Mononuclear cell (primary cell): ENCODE data around the gene DEFB132. TPM values are rescaled to one million over a fixed set of nuclear protein-coding genes. Genes with fewer than 3 reads are reported as not detected.

Source experiments
- H3K27me3 ChIP-seq: 2 replicates; pipeline ENCODE4 v1.6.0; 2011; ENCODE audit warnings: low read length, control low read depth; ENCODE audit not compliant: insufficient read depth
- H3K4me1 ChIP-seq: 2 replicates; pipeline ENCODE4 v1.5.1; 2011; ENCODE audit warnings: mild to moderate bottlenecking, low read length, control low read depth; ENCODE audit not compliant: insufficient read depth
- H3K4me3 ChIP-seq: 2 replicates; pipeline ENCODE4 v1.5.1; 2011; ENCODE audit warnings: mild to moderate bottlenecking, low read length, moderate library complexity
- H3K9me3 ChIP-seq: 2 replicates; pipeline ENCODE4 v1.5.1; 2011; ENCODE audit warnings: low read depth, mild to moderate bottlenecking, control low read depth, low read length
- total RNA-seq: library from RNA; depleted of rRNA; stranded (reverse); fragments of >200 nt; gene quantifications from one replicate; pipeline ENCODE4 v1.2.3, GENCODE V29; 2012

Gene DEFB132
- total RNA-seq, 1 donor, result not detected

DNA sequence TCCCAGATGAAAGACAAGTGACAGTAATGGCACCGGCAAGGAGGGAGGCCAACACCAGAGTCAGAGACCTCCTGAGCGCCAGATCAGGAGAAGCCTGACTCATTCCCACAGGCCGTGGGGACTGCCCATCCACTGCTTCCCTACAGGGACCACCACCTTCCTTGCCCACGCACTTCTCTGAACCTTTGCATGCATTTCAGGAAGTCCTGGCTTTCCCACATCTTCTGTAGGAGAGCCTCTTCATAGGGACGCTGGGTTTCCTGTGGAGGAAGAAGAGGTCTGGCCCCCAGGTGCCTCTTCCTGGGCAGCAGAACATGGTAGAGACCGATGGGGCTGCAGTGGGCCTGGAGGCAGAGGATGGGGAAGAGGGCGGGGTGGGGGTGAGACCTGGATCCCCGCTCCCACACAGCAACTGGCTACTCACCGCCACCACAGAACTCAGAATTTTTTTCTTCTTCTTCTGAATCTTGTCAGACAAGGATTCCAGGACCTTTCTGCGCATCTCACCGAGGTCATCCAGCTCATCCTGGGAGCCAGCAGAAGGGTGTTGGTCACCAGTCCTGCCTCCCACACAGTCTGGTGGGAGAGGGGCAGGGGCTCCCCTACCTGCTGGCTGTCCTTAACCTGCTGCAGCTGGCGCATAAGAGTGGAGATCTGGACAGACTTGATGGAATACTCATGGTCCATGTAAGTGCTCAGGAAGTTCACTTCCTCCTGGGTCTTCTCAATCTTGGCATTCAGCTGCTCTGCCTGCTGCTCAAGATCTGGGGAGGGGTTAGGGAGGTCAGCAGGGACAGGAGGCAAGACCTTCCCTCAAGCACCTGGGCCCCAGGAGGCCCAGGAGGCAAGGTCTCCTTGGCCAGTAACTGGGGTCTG, 19.3 kb downstream of the DEFB132 start:
- Histone ChIP-seq H3K27me3 (no peaks in the 10 kb centered on the region), H3K9me3 (no peaks in the 10 kb centered on the region), H3K4me1 (no peaks in the 10 kb centered on the region), H3K4me3 (no peak overlapping the region)

DNA sequence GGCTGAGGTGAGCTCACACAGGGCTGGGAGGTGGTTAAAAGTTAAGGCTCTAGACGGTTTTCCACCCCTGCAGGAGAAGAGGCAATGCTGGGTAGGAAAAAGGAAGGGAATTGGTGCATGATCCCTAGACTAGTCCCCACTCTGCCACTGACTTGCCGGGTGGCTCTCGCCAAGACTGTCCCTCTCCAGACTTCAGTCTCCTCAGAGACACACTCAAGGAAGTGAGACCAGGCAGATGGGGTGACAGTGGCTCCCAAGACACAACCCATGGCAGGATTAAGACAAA, 19.9 kb downstream of the DEFB132 start:
- H3K4me3 ChIP-seq, result no peak overlapping the region
- H3K4me1 ChIP-seq, result no peaks in the 10 kb centered on the region
- H3K9me3 ChIP-seq, result no peaks in the 10 kb centered on the region
- no peaks in the 10 kb centered on the region for H3K27me3 ChIP-seq

DNA sequence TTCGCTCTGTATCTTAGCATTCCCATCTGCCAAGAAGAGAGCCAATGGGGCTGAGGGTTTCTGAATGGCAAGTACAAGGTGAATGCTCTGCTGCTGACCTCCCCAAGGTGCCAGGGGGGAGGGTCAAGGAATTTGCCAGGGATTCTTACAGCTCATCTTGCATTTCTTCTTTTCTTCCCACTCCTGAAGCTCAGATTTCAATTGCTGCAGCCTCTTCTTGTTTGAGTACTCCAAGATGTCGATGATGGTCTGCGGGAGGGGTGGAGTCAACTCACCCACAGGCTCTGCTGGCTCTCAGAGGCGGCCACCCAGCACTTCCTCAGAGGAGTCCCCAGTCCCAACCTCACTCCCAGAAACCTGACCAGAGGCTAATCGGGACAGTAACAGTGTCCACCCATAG, 20.7 kb downstream of the DEFB132 start:
- Histone ChIP-seq H3K27me3 (no peaks in the 10 kb centered on the region), H3K9me3 (no peaks in the 10 kb centered on the region), H3K4me3 (no peak overlapping the region), H3K4me1 (no peaks in the 10 kb centered on the region)

DNA sequence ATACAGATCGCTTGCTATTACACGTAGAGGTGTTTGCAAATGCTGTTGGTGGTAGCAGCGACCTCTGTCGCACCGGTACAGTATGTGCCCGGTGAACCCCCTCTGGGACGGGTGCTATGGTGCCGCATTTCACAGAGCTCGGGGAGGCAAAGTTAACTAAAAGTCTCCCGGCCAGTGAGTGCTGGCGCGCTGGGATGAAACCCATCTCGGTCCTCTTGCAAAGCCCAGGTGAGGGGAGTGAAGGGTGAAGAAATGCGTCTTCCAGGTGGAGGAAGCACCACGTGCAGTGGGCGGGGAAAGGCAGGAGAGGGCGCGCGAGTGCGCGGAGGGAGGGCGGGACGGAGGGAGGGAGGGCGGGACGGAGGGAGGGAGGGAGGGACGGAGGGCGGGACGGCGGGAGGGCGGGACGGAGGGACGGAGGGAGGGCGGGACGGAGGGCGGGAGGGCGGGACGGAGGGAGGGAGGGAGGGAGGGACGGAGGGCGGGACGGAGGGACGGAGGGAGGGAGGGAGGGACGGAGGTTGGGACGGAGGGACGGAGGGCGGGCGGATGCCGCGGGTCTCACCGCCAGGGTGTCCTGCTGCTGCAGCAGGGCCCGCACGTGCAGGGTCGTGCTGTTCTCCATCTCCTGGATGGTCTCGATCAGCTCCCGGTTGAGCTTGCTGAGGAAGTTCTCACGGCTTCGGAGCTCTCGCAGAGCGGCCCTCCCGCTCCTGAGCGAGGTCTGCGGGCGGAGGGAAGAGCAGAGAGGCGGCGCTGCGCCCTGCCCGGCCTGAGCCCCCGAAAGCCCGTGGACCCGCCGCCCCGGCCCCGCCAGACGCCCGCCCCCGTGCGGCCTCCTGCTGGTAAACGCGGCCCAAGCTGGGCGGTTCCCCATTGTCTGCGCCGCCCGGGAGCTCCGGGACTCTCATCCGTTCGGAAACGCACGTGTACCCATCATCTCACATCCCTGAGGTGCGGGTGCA, 21.4 kb downstream of the DEFB132 start:
- Histone ChIP-seq H3K27me3 (no peaks in the 10 kb centered on the region), H3K4me3 (no peak overlapping the region), H3K4me1 (no peaks in the 10 kb centered on the region), H3K9me3 (no peaks in the 10 kb centered on the region)

DNA sequence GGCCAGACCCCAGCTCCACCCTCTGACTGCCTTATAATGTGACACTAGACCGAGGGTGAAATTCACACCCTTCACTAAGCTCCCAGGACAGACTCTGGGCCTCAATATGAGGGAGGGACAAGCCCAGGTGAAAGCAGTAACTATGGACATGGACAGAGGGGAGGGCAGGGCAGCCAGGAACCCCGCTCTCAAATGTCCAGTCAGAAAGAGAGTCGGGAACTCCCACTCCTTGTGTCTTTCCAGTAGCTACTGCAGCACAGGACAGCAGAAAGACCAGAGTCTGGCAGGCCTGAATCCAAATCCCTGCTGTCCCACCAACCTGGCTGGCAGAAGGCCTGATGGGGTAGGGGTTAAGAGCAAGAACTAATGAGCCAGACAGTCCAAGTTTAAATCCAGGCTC, 26.6 kb downstream of the DEFB132 start:
- no peaks in the 10 kb centered on the region for H3K9me3 ChIP-seq
- no peaks in the 10 kb centered on the region for H3K4me1 ChIP-seq
- H3K4me3 ChIP-seq, result no peak overlapping the region
- no peaks in the 10 kb centered on the region for H3K27me3 ChIP-seq

DNA sequence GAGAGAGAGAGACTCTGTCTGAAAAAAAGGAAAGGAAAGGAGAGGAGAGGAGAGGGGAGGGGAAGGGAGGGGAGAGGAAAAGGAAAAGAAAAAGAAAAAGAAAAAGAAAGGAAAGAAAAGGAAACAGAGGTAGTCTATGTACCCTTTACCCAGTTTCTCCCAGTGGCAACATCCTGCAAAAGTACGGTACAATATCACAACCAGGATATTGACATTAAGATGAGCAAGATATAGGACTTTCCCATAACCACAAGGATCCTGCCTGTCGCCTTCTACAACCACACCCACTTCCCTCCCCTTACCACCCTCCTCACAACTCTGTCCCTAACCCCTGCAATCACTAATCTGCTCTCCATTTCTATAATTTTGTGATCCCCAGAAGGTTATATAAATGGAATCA, 29.0 kb downstream of the DEFB132 start:
- Histone ChIP-seq H3K27me3 (no peaks in the 10 kb centered on the region), H3K4me3 (no peak overlapping the region), H3K9me3 (no peaks in the 10 kb centered on the region), H3K4me1 (peaks cover 18% of the 10 kb centered on the region)

DNA sequence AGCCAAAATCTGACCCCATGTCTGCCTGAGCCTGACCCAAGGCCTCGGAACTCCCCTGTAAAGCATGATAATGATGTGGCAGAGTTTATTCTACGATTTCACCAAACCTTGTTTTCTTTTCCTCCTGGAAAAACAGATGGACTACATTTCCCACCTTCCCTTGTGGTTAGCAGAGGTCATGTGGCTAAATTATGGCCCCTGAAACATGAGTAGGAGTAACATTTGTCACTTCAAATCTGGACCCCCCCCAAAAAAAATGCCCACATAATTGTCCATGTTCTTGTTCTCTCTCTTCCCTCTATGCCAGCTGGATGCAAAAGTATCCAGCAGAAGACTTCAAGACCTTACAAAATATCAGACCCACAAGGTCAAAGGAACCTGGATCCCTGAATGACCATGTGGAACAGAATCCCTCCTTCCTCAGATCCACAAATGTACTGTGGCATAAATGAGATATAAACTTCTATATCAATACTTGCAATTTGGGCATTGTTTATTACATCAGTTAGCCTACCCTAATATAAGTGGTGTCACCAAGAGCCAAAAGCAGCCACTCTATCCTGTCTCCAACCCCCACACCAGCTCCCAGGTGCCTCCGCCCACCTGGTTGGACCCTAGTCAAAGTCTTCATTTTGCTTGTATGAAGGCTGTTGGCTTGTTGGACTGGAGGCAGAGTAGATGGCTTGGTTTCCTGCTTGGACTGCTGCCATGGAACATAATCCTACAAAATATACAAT, 31.6 kb downstream of the DEFB132 start:
- Histone ChIP-seq H3K27me3 (no peaks in the 10 kb centered on the region), H3K4me1 (peaks cover 27% of the 10 kb centered on the region), H3K4me3 (no peak overlapping the region), H3K9me3 (no peaks in the 10 kb centered on the region)

DNA sequence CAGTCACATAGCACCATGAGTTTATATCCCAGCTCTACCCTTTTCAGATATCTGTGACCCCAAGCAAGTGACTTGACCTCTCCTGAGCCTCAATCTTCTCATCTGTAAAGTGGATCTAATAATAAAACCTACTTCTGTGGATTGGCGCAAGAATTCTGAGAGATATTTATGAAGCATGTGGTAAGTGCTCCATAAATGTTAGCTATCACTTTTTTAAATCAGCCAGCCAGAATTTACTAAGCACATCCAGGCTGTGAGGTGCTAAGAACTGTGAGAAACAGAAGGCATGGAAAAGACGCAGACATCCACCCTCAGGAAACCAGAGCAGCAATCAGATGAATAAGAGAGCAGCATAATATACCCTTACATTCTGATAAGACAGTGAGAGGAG, 32.2 kb downstream of the DEFB132 start:
- H3K27me3 ChIP-seq, result no peaks in the 10 kb centered on the region
- peak overlapping the region; percentile 43 for H3K4me3 ChIP-seq
- no peaks in the 10 kb centered on the region for H3K9me3 ChIP-seq
- peaks cover 27% of the 10 kb centered on the region for H3K4me1 ChIP-seq

DNA sequence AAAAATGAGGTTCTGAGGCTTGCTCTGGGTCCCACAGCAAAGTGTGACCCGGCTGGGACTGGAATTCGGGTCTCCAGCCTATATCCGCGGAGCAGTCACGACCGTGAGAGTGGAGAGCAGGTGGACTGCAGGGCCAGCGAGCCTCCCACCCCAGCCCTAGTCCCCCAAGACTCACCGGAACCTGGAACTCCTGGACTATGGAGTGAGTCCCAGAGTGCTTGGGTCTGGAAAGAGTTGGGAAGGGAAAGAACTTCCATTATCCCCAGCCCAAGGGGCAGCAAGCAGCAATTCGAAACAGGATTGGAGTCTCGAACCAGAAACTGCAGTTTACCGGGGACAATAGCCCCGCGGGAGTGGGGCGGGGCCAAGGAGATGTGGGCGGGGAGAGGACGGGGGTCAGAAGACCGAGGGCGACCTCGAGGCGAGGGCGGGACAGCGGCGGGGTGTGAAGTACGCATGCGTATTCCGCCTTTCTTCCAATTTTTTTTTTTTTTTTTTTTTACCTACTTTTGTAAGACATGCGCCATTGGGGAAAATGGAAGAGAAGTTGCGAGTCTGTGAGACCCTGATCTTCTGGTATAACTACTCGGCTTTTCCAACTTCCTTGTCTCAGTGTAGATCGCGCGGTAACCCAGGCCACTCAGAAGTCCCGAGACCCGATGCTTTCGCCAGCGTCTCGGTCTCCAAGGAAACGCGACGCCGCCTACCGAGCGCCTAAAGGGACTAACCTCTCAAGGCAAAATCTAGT, 32.7 kb downstream of the DEFB132 start, which contains the start of gene C20orf96:
TSS of gene C20orf96 (minus strand) at position 667 of the 748 bp plus-strand sequence. CDS start at position 527, 140 bp downstream.
- peak within 1 kb of the TSS; percentile 43 for H3K4me3 ChIP-seq
- H3K4me1 ChIP-seq, result peaks cover 27% of the 10 kb centered on the region
- no peaks in the 10 kb centered on the region for H3K27me3 ChIP-seq
- no peaks in the 10 kb centered on the region for H3K9me3 ChIP-seq

DNA sequence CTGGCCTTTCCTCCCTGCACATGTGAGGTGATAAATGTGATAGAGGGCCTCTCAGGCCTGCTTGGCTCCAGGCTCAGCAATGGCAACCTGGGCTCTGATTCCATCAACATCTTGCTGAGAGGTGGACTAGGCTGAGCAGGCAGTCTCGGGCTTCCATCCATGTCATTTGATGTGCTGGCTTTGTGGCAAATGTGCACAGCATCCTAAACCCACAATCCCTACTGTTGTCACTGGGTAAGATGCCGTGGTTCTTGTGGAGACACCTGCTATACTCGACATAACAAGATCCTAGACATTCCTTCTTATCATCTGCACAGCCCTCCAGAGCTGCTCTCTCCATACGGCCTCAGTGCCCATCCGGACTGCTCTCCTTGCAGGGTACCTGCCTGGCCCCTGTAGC, 37.1 kb downstream of the DEFB132 start:
- Histone ChIP-seq H3K9me3 (no peaks in the 10 kb centered on the region), H3K4me1 (peaks cover 46% of the 10 kb centered on the region), H3K4me3 (no peak overlapping the region), H3K27me3 (no peaks in the 10 kb centered on the region)

DNA sequence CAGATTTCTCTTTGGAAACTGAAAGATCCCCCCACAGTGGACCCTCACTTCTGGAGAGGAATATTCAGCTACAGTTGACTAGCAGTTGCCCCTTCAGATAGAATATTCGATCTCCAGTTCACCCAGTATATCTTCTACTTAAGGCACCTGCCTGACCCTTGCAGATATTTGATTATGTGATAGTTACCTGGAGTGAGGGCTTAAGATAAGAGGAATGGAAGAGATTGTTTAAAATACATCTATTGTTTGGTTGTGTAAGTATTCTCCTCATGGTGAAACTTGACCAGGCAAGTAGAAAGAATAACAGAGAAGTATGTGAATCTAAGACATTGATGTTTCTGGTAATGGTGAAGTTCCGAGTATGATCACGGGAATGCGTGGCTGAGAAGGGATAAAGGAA, 38.3 kb downstream of the DEFB132 start:
- no peak overlapping the region for H3K4me3 ChIP-seq
- peaks cover 49% of the 10 kb centered on the region for H3K4me1 ChIP-seq
- no peaks in the 10 kb centered on the region for H3K9me3 ChIP-seq
- no peaks in the 10 kb centered on the region for H3K27me3 ChIP-seq

DNA sequence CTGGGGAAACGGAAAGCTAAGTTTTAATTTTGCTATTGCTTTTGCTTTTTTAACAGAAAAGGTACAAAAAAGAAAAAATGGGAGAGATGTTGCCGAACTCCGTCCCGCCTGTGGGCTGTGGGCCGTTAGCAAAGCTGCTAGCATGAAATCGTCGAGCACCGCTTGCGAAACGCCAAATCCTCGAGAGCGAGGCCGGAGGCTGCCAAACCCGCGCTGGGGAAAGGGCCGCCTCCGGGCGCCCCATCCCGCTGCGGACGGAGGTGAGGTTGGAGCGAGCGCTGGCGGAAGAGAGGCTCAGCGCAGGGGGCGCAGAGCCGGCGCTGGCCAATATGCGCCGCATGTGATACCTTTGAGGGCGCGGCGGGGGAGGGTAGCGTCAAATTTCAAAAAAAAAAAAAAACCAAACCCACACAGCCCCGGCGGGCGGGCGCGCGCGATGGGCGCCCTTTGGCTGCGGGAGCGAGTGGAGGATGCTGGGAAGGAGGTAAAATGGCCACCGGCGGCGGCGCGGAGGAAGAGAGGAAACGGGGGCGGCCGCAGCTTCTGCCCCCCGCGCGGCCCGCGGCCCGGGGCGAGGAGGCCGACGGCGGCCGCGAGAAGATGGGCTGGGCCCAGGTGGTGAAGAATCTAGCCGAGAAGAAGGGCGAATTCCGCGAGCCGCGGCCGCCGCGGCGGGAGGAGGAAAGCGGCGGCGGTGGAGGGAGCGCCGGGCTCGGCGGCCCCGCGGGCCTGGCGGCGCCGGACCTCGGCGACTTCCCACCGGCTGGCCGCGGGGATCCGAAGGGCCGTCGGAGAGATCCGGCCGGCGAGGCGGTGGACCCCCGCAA, 39.8 kb downstream of the DEFB132 start, which contains the start of gene ZCCHC3:
TSS of gene ZCCHC3 (plus strand) at position 473 of the 827 bp plus-strand sequence. CDS start at position 490, 17 bp downstream.
- Histone ChIP-seq H3K27me3 (no peaks in the 10 kb centered on the region), H3K9me3 (no peaks in the 10 kb centered on the region), H3K4me1 (peaks cover 39% of the 10 kb centered on the region), H3K4me3 (peak within 1 kb of the TSS; percentile 90)

DNA sequence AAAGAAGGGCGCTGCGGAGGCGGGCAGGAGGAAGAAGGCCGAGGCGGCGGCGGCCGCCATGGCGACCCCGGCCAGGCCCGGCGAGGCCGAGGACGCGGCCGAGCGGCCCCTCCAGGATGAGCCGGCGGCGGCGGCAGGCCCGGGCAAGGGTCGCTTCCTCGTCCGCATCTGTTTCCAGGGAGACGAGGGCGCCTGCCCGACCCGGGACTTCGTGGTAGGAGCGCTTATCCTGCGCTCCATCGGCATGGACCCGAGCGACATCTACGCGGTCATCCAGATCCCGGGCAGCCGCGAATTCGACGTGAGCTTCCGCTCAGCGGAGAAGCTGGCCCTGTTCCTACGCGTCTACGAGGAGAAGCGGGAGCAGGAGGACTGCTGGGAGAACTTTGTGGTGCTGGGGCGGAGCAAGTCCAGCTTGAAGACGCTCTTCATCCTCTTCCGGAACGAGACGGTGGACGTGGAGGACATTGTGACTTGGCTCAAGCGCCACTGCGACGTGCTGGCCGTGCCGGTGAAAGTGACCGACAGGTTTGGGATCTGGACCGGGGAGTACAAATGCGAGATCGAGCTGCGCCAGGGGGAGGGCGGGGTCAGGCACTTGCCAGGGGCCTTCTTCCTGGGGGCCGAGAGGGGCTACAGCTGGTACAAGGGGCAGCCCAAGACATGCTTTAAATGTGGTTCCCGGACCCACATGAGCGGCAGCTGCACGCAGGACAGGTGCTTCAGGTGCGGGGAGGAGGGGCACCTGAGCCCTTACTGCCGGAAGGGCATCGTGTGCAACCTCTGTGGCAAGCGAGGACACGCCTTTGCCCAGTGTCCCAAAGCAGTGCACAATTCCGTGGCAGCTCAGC, 40.6 kb downstream of the DEFB132 start:
- Histone ChIP-seq H3K4me3 (peak overlapping the region; percentile 90), H3K4me1 (peaks cover 39% of the 10 kb centered on the region), H3K9me3 (no peaks in the 10 kb centered on the region), H3K27me3 (no peaks in the 10 kb centered on the region)
